Fibroblast of upper back skin (primary cell): ENCODE measurements around the gene RBFOX2.
"Not testable (repeated sequence)": the region's sequence is repeated elsewhere in the genome, so short reads cannot be mapped to it uniquely, and the experiment has no call there.

ENCODE experiments used
- DNase-seq: peaks from one replicate; pipeline ENCODE4 v3.0.0-alpha.2; 2013

The RBFOX2 gene

DNA sequence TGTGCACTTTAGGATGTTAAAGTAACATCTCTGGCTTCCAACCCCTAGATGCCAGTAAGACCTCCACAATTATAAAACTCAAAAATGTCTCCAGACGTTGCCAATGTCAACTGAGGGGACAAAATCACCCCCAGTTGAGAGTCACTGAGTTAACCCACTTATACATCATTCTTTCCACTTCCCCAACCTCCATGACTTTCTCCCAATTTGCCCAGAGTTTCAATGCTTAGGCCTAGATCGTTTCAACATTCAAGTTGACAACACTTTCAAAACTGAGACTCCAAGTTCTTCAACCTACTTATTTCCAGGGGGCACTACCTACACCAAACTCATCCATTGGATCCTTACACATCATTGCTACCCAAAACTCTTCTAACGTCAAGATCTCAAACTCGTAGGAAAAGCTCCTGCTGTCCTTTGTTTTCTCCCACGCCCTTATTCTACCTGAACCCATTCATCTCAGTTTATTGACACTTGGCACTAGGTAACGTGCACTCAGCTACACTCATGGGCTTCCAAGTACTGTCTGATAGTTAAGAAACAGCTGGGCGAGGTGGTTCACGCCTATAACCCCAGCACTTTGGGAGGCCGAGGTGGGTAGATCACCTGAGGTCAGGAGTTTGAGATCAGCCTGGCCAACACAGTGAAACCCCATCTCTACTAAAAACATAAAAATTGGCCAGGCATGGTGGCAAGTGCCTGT lies 24.5 kb downstream of the RBFOX2 start:
- DNase-seq = no peak

DNA sequence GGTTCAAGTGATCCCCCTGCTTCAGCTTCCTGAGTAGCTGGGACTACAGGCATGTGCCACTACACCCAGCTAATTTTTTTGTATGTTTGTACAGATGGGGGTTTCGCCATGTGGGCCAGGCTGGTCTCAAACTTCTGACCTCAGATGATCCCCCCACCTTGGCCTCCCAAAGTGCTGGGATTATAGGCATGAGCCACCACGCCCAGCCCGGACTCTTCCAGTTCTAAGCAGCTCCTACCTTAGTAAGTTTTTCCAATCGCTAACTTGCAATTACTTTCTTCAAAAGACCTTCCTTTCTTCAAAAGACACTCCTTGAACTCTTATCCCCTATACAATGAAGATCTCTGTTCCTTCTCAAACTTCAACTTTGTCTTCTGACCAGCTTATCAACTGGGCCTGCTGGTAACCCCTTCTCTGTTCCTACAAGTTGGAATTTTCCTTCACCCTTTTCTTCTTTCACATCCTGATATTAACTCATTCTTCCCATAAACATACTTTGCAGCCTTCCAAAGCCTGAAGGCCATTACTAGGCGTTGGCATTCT lies 25.8 kb downstream of the RBFOX2 start:
- no peak for DNase-seq

DNA sequence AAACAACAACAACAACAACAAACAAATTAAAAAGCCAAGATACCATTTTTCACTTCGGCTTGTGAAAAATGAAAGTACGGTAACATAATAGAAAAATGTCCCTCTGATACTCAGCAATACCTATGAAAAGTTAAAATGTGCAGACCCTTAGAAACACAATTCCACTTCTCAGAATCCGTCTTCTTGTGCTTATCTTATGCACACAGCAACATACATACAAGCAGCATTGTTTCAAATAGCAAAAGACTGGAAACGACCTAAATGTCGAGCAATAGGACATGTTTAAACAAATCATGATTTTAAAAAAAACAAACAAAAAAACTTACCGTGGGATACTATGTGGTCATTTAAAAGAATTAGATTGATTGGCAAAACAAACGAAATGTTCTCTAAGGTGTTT lies 26.5 kb downstream of the RBFOX2 start:
- no peak for DNase-seq

DNA sequence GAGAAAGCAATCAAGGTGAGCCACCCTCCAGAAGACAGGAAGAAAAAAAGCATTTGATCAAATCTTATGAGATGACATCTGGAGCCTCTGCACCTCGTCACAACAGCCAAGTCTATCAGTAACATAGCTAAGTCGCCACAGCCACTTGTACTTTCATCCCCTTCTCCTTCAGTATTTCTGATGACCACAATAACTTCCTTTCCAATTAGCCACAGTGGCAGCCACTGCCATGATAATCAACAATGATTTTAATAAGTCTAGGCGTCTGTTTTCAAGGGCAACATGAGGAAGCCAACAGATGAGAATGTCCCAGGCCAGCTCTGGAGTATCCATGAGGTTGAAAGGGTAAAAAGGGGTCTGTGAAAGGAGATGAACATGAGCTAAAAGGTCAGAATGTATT lies 29.9 kb downstream of the RBFOX2 start:
- DNase-seq = no peak

DNA sequence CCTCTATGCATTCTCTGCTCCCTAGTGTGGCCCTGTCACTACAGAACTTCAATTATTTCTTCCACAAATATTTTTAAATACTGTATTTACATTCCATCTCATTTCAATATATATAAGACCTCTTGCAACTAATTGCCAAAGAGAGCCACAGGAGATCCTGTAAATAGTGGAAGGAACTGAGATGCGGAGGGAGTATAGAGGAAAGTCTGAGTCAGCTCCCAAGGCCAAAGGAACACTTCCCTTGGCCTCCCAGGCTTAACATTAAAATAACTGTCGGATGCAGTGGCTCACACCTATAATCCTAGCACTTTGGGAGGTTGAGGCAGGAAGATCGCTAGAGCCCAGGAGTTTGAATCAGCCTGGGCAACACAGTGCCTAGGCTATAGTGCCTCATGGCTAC lies 31.2 kb downstream of the RBFOX2 start:
- peak; percentile 68 for DNase-seq

DNA sequence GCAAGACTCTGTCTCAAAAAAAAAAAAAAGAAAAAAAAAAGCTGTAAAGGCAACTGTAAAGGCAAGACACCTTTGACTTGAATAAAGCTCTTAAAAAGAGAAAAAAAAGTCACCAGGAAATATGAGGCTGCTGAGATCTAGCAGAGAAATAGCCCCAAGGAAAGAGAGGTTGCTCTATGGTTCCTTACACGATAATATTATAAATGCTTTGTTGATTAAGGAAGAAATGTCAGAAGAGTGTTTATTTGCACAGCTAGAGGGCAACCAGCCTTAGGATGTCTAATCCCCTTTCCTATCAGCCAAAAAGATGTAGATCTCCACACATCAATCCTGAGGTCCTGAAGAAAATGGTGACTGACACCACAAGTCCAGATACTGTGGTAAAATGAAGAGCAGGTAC lies 32.0 kb downstream of the RBFOX2 start:
- DNase-seq = no peak

DNA sequence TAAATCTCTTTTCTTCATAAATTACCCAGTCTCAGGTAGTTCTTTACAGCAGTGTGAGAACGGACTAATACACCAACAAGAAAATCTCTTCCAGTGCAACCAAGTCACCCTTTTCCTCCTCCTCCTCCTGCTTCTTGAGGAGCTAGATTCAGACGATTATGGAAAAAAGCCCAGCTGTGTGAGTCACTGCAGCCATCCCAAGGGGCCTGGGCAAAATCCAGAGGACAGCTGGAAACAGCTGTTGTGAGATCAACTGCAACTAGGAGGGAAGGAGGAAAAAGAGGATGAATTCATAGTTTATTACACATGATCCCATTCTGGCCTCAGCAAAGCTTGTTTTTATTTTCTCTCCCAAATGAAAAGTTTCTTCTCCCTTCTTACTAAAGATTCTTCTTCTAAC lies 32.9 kb downstream of the RBFOX2 start:
- peak; percentile 98 for DNase-seq

DNA sequence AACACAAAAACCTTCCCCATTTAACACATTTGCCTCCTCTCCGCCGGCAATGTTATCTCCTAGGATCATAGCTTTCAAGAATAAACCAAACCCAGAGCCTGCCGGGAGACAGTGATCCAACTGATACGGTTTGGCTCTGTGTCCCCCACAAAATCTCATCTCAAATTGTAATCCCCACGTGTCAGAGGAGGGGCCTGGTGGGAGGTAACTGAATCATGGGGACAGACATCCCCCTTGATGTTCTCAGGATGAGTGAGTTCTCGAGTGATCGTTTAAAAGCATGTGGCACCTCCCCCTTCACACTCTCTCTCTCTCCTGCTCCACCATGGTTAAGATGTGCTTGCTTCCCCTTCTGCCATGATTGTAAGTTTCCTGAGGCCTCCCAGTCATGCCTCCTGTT lies 33.3 kb downstream of the RBFOX2 start:
- DNase-seq = peak; percentile 84

DNA sequence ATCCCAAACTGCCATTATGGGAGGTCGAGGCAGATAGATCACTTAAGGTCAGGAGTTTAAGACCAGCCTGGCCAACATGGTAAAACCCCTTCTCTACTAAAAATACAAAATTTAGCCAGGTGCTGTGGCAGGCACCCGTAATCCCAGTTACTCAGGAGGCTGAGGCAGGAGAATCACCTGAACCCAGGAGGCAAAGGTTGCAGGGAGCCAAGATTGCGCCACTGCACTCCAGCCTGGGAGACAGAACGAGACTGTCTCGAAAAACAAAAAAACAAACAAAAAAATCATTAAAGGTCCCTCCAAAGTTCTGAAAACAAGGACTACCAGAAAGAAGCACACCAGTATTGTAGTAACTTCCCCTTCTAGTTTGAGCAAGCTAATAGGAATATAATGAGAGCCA lies 34.9 kb downstream of the RBFOX2 start:
- DNase-seq = not testable (repeated sequence)

DNA sequence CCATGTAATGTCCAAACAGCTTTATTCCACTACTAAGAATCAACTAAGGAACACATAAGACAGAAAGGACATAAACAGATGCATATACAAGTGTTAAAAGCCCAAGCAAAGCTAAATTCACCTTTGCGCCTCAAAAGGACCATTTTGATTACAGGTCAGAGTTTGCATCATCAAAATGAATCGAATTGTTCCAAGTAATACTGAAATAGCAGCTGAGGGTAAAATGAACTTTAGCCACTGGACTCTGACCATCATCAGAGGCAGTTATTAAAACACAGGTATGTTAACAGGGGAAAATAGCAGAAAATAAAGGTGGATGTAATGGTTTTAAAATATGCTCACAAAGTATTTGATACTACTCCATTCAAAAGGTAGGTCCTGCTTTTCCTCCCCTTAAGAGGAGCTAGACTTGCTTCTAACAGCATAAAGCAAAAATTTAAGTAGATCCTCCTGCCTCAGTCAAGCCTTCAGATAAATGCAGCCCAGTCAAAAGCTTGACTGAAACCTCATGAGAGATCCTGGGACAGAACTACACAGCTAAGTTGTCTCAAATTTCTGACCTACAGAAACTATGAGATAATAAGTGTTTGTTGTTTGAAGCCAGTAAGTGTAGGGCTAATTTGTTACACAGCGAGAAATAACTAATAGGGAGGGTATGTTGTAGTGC lies 35.4 kb downstream of the RBFOX2 start:
- no peak for DNase-seq

DNA sequence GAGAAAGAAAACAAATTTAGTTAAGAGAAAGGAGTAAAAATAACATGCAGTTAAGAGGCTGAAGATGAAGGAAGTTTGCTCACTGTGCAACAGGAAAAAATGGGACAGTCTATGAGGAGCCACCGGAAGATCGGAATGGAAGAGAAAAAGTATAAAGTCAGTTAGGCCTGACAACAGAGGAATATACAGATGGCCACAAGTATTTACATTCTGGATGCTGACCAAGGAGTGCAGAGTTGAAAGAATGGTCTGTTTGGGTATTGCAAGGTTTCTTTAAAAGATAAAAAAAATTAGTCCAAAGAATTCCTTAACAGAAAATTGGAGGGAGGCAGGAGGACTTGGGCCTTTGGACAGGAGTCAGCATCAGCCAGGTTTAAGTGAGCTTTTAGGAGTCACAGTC lies 37.5 kb downstream of the RBFOX2 start:
- DNase-seq = peak; percentile 79

DNA sequence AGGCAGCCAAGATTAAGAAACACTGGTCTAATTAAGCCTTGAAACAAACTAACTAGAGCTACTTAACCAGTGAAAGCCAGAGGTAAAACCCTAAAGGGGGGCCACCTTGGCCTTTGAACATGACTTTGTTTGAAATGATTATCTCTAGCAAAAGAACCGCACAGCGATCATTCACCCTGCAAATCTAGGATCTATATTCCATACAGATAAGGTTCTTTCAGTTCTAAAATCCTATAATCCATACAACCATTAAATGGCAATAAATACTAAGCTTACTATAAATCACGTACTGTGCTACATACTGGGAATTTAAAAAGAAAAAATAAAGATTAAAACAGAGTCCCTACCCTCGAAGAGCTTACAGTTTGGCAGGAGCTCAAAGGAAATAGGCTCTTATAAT lies 40.6 kb downstream of the RBFOX2 start:
- no peak for DNase-seq

DNA sequence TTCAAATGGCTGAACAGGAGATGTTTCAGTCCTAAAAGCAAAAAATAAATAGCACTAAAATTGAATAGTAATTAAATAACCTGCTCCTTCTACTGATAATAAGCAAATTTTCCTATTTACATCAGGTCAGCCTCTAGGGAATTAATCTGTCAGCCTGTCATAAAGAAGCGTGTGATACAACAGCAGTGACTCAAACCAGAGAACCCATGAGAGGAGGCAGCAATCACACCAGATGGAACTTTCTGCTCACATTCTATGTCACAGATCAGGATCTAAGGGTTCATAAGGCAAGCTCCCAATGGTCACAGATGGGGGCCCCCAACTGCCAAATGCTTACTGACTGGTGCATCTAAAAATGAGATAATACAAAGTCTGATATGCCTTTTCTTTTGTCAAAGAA lies 41.1 kb downstream of the RBFOX2 start:
- DNase-seq = peak; percentile 45

DNA sequence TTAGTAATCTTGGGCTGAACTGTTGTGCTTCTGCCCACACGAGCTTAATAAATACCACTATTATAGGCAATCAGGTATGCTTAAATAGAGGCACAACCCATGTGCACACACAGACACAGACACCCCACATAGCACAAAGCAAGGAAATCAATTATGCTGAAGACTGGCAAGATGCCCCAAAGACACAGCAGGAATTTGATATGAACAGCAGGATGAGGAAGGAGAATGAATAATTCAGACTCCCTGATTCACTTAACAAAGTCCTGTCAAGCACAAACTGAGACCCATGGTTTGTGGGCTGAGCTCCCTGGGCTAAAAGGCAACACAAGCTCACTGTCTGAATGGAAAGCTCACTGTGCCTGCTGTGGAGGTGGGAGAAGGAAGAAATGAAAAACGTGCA lies 42.5 kb downstream of the RBFOX2 start:
- peak; percentile 85 for DNase-seq

DNA sequence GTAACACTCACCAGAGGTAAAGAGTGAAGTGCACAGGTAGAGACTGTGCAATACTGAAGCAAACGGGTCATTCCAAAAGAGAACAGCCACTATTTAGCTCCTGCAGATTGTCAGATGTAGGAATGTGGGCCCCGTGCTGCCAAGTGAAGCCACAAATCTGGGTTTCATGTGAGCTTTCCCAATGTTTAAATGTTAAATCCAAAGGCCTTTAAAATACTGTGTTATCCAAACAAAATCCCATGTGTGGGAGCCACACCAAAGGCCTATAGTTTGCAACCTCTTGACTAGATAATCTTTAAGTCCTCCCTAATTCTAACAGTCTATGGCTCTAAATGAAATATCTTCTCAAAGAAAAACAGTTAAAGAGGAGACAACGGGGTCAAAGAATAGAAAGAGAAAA lies 43.3 kb downstream of the RBFOX2 start:
- no peak for DNase-seq

DNA sequence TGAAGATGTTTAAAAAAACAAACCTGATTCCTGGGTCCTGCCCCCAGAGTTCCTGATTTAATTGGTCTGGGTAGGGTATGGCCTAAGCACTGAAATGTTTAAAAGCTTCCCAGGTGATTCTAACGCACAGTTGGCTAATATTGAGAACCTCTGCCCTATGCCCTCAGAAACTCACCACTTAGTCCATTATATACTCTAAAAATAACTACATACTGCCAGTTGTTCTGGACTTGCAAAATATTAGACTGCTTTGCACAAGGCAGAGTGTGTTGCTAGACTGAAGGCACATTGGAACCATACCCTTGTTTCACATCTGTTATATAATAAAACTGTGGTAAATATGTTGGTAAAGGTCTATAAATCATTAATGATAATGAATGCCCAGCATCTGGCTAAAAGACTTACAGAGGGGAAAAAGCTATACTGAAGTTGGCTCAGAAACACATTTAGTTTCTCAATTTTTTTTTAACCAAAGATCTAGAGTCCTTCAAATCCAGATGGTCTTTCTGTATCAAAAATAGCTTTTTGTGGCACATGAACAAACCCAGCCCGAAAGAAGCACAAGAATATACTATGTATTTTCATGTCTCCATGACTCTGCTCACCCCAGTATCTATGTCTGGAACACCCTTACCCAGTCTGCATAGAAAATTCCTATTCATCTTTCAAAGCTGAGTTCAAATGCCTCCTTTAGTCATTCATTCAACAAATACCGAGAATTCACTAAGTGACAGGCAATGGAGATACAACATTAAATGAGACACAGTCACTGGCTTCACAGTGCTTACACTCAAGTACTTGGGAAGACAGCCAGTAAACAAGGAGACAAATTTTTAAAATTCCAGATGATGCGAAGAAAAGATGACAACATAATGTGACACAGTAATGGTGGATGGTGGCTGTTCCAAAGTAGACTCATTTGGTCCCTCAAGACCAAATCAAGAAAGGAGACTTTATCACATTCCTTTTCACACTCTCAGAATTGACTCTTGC lies 44.1 kb downstream of the RBFOX2 start:
- peak; percentile 36 for DNase-seq

DNA sequence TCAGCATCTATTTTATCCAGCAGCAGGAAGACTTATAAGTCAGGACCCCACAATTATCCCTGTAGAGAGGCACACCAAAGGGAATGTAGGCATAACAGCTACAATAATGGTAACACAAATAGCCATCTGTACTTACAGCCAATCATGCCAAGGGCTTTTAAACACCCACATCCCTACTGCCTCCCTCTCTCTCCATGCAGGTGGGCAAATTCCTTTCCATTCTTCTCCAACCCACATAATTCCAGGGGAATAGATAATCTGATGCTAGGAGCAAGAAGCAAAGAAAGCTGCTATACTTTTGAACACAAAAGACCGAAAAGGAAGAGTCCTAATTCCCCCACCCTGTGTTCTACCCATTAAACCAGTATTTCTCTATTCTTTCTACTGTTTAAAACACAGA lies 46.7 kb downstream of the RBFOX2 start:
- no peak for DNase-seq

DNA sequence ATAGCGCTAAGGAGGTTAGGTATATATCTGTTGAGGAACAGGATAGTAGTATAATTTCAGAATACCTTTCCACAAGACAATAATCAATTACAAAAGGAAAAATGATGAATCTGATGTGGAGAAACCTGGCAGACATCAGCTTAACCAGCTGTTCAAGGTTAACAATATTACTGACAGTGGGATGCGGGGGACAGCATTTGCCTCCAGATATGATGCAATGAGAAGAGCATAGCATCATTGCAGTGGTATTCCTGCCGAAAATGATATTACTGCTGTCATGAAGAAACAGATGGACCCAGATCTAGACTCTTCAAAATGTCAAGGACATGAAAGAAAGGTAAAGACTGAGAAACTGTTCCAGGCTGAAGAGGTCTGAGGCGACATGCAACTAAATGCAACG lies 49.7 kb downstream of the RBFOX2 start:
- DNase-seq = peak; percentile 61

DNA sequence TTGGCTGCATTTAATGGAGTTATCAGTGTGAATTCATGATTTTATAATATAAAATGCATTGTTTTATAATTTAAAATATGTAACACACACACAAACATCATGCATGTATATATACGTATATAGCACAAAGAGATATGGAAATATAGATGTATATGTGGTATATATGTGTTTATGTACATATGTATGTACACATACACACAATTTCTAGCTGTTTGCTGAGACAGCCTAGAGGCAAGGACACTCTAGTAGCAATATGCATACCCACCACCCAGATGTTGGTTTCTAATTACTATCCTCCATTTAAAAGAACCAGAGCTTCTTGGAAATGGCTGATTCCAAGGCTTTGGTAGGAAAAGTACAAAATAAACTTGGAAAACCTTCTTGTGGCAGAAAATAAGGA lies 50.4 kb downstream of the RBFOX2 start:
- no peak for DNase-seq

DNA sequence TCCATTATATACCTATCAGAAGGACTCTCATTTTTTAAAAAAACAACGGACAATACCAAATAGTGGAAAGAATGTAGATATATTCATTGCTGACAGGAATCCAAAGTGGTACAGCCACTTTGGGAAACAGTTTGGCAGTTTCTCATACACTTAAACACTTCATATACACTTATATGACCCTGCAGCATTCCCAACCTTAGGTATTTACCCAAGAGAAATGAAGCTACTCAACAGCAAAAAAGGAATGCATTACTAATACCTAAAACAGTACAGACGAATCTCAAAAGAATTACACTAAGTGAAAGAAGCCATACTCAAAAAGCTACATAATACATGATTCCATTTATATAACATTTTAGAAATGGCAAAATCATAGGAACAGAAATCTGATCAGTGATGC lies 51.5 kb downstream of the RBFOX2 start:
- DNase-seq = peak; percentile 94

DNA sequence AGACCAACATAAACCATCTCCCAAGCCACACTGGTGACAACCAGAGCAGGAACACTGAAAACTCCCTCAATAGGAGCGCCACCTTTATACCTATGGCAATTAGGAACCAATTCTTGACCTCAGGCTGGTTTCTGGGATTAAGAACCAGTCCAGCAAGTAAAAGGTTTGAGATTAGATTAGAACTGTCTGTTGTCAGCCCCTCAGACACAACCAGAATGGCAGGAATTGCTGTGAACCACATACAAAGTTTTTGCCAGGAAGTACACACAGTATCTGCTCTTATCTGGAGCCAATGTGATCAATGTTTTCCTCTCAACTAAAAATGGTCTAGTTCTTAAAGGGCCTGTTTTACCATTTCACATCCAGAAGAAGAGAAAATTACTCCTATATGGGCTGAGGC lies 55.2 kb downstream of the RBFOX2 start:
- no peak for DNase-seq

DNA sequence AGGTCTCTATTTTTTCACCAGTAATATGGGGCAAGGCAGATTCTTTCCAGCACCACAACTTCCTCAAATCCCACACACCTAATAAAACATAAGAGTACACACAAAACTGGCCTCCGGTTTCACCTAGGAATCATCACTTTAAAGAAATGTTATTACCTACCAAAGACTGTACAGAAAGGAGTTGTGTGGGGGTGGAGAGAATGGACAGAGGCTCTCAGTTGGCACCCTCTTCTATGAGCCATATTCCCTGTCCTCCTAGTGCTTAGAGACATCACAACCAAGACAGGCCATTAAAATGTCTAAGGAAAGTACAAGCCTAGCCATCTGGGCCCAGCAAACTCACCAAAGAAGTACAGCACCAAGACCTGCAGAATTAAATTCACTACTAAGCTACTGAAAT lies 56.1 kb downstream of the RBFOX2 start:
- no peak for DNase-seq

DNA sequence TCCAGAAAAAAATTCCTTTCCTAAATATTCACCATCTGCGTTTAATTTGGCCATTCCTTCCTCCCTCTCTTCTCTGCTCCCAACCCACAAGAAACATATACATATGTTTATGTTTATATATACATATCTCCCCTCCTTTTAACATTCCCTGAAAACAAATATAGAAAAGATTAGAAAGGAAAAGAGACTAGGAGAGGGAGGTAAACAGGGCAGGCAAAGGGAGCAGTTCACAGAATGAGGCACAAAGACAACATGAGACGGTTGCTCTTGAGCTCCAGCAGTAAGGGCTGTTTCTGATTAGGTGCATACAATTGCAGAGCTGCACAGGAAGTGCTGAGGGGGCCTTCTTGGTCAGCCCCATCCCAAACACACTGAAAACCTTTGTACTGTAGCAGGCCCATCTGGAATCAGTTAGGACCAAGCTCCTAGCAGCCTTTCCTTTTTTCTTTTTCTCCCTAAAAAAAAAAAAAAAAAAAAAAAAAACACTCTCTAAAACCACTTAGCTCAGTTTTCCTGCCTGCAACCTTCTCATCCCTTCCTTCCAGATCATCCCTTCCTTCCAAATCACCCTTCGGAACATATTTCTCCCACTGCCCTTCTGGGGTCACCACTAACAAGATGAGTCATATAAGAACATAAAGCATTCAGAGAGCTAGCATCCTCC lies 57.0 kb downstream of the RBFOX2 start:
- peak; percentile 98 for DNase-seq
